ENCODE results near the gene STAT5A.

DNA sequence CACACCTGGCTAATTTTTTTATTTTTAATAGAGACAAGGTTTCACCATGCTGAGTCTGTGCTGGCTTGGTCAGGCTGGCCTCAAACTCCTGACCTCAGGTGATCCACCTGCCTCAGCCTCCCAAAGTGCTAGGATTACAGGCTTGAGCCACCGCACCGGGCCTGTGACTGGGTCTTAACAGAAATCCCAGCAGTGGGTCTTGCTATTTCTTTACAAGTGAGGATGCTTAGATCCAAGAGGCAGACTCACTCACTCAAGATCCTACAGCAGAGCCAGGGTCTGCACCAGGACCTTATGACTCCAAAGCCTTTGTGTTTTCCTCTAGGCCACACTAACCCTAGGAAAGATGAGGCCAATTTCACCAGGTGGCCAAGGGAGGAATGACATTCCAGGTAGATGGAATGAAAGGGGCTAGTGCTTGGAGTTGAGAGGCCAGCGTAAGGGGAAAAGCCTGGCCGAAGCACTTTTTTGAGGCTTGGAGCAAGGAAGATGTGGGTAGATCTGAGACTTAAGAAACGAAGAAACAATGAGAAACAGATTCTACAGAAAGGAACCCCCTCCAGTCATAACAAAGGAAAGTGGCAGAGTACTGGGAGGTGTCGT lies 5.7 kb upstream of the STAT5A start:
- TF ChIP-seq, protein P1, sequence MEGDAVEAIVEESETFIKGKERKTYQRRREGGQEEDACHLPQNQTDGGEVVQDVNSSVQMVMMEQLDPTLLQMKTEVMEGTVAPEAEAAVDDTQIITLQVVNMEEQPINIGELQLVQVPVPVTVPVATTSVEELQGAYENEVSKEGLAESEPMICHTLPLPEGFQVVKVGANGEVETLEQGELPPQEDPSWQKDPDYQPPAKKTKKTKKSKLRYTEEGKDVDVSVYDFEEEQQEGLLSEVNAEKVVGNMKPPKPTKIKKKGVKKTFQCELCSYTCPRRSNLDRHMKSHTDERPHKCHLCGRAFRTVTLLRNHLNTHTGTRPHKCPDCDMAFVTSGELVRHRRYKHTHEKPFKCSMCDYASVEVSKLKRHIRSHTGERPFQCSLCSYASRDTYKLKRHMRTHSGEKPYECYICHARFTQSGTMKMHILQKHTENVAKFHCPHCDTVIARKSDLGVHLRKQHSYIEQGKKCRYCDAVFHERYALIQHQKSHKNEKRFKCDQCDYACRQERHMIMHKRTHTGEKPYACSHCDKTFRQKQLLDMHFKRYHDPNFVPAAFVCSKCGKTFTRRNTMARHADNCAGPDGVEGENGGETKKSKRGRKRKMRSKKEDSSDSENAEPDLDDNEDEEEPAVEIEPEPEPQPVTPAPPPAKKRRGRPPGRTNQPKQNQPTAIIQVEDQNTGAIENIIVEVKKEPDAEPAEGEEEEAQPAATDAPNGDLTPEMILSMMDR (IDR thresholded peaks at IDR 0.05; ENCODE audit: low read depth, low read length) = no peak
- no peak for TF ChIP-seq POLR2A (IDR thresholded peaks at IDR 0.05; ENCODE audit: extremely low read depth, insufficient read length)

All from NB4 (cell line).